NCI-H2196 treated with DMSO at 0.1 percent for 48 hours (cell line): ENCODE measurements around the gene MCCC2.
"Not testable (repeated sequence)": the region's sequence is repeated elsewhere in the genome, so short reads cannot be mapped to it uniquely, and the experiment has no call there.

ENCODE experiments used
- DNase-seq: peaks from one replicate; lab custom pipeline; 2025; ENCODE audit not compliant: unreplicated experiment; lab: John Stamatoyannopoulos, UW

MCCC2 gene

GRCh38 chr5:71586941-71587765 is at the start of gene MCCC2:
Gene MCCC2 (plus strand): TSS chr5:71587340. CDS start chr5:71587426, 86 bp downstream.
- peak; percentile 70 for DNase-seq

- DNase-seq: no peak
Measured at GRCh38 chr5:71537687-71538086, 49.5 kb upstream of the MCCC2 start.

GRCh38 chr5:71550885-71551284 is 36.3 kb upstream of the MCCC2 start:
- not testable (repeated sequence) for DNase-seq

- DNase-seq: not testable (repeated sequence)
Measured at GRCh38 chr5:71551582-71551981, 35.6 kb upstream of the MCCC2 start.

GRCh38 chr5:71552026-71552749 is 35.0 kb upstream of the MCCC2 start:
- not testable (repeated sequence) for DNase-seq

- DNase-seq: no peak
Measured at GRCh38 chr5:71563161-71563560, 24.0 kb upstream of the MCCC2 start.

GRCh38 chr5:71564895-71565294 is 22.2 kb upstream of the MCCC2 start:
- DNase-seq: no peak

- no peak for DNase-seq
Measured at GRCh38 chr5:71569748-71570509, 17.2 kb upstream of the MCCC2 start.

GRCh38 chr5:71571811-71572210 is 15.3 kb upstream of the MCCC2 start:
- not testable (repeated sequence) for DNase-seq

- DNase-seq: no peak
Measured at GRCh38 chr5:71573591-71573990, 13.5 kb upstream of the MCCC2 start.

GRCh38 chr5:71575588-71575987 is 11.6 kb upstream of the MCCC2 start:
- DNase-seq: not testable (repeated sequence)

- DNase-seq: no peak
Measured at GRCh38 chr5:71576241-71576640, 10.9 kb upstream of the MCCC2 start.

- DNase-seq: not testable (repeated sequence)
Measured at GRCh38 chr5:71577839-71578238, 9.3 kb upstream of the MCCC2 start.

GRCh38 chr5:71582945-71583584 is 4.1 kb upstream of the MCCC2 start:
- no peak for DNase-seq

- DNase-seq: no peak
Measured at GRCh38 chr5:71586052-71586940, 844 bp upstream of the MCCC2 start.

GRCh38 chr5:71587766-71588532 is 809 bp downstream of the MCCC2 start:
- DNase-seq: no peak

- no peak for DNase-seq
Measured at GRCh38 chr5:71588533-71588885, 1.4 kb downstream of the MCCC2 start.

GRCh38 chr5:71589903-71590302 is 2.8 kb downstream of the MCCC2 start:
- DNase-seq: no peak

GRCh38 chr5:71591100-71591499 is 4.0 kb downstream of the MCCC2 start:
- DNase-seq: no peak
